ENCODE data around the gene TXNDC15.

The TXNDC15 gene

GRCh38 chr5:134918861-134919260 is 44.7 kb downstream of the TXNDC15 start:
- DNase-seq (ENCODE audit: low read depth in 2 of 2) = no peak

GRCh38 chr5:134920848-134921575 is 46.8 kb downstream of the TXNDC15 start:
- no peak for DNase-seq (ENCODE audit: low read depth in 2 of 2)

DNA sequence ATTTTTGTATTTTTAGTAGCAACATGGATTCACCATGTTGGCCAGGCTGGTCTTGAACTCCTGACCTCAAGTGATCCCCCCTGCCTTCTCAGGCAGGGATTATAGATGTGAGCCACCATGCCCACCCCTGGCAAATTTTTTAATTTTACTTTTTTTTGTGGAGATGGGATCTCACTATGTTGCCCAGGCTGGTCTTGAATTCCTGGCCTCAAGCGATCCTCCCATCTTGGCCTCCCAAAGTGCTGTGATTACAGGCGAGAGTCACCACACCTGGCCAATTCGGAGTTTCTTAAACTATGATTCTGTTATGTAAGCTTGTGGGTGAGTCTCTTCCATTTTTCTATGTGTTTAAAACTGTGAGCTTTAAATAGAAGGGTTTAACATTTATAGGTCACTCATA is 58.3 kb downstream of the TXNDC15 start:
- no peak for DNase-seq (ENCODE audit: low read depth in 2 of 2)

GRCh38 chr5:134934202-134934601 is 60.0 kb downstream of the TXNDC15 start:
- DNase-seq (ENCODE audit: low read depth in 2 of 2) = no peak

GRCh38 chr5:134935711-134936602 is 61.8 kb downstream of the TXNDC15 start:
- no peak for DNase-seq (ENCODE audit: low read depth in 2 of 2)

DNA sequence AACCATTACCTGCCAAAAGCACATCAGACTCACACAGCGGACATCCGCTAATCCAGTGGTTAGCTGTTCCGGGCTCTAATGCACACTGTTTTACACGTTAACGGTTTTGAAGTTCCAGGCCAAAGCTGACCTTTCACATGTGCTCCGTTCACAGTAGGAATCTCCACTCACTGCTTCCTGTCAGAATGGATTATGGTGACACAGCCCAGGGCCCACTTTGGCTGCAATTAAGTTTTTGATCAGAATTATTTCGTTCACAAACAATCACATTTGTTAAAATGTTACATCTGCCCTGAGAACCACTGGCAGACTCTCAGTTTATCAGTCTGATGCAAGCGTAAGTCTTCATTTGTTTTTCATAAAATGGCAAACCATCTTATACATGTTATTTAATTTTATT is 63.4 kb downstream of the TXNDC15 start:
- no peak for DNase-seq (ENCODE audit: low read depth in 2 of 2)

- DNase-seq (ENCODE audit: low read depth in 2 of 2) = no peak
These were observed 63.9 kb downstream of the TXNDC15 start for GRCh38 chr5:134938030-134938429.

- no peak for DNase-seq (ENCODE audit: low read depth in 2 of 2)
These were observed 65.3 kb downstream of the TXNDC15 start for GRCh38 chr5:134939500-134939899.

DNA sequence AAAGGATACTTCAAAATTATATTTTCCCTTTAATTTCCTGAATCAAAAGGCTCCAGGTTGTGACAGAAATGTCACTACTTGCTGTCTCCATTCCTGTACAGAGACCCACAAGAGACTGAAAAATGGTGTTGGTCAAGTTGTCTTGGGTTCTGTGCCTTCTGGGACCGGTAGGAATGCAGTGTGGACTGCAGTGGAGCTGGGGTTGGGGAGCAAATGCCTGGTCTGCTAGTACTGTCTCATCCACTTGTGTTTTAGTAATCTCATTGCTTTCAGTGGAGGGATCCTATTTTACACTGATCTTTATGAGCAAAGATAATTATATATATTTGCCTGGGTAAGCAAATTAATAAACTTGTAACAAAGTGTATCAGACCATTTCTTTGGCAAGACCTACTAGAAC is 69.4 kb downstream of the TXNDC15 start:
- no peak for DNase-seq (ENCODE audit: low read depth in 2 of 2)

DNA sequence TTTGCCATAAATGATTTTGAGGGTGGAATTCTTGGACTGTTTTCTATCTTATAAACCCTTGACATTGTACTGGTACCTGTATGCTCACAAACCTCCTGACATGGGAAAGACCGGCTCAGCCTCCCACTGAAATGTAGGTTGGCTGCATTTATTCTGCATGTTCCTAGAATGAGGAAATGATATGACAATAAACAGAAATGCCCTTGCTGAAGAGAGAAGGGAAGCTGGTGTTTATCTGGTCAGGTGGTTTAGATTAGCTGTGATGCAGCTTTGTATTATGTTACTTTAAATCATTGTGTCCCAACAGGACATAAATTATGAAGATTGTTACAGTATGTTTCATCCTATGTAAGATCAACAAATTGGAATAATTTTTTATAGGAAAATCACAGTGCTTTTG is 70.5 kb downstream of the TXNDC15 start:
- no peak for DNase-seq (ENCODE audit: low read depth in 2 of 2)

DNA sequence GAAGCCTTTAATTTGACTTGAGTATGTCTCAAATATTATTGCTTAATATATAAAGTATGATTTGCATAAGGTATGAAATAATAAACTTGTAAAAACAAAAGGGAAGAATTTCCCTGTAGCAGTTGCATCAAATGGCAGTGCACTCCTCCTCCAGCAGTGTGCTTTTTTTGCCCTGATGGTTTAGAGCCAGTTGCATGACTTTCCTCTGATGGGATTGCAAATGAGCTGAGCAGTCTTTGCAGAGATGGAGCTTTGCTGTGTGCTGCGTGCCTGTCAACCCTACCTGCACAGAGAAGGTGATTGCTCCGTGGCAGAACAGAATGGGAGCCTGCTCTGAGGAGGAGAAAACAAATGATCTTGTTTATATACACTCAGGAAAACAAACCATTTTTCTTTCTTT is 70.9 kb downstream of the TXNDC15 start:
- DNase-seq (ENCODE audit: low read depth in 2 of 2) = no peak

- DNase-seq (ENCODE audit: low read depth in 2 of 2) = no peak
These were observed 74.7 kb downstream of the TXNDC15 start for GRCh38 chr5:134948911-134949310.

GRCh38 chr5:134949316-134949715 is 75.1 kb downstream of the TXNDC15 start:
- DNase-seq (ENCODE audit: low read depth in 2 of 2) = no peak
